ENCODE data around the gene ADGRD2. TPM values are rescaled to one million over a fixed set of nuclear protein-coding genes. Genes with fewer than 3 reads are reported as not detected.

ADGRD2 gene
- total RNA-seq, 1 donor from 2014 or later: not detected

- peaks cover 1% of the 10 kb centered on the region for H3K36me3 Mint-ChIP-seq (ENCODE audit: low read depth)
- H3K27me3 Mint-ChIP-seq (ENCODE audit: low read depth): peaks cover 8% of the 10 kb centered on the region
- DNase-seq (ENCODE audit: low spot score): no peak
- no peak for TF ChIP-seq CTCF (IDR thresholded peaks at IDR 0.05)
- H3K4me1 Mint-ChIP-seq (ENCODE audit: low read depth): peaks cover 4% of the 10 kb centered on the region
- H3K27ac Mint-ChIP-seq (ENCODE audit: unreplicated experiment): no peak overlapping the region
- H3K9me3 Mint-ChIP-seq (ENCODE audit: low read depth): no peaks in the 10 kb centered on the region
- no peak overlapping the region for H3K4me3 Mint-ChIP-seq (ENCODE audit: unreplicated experiment)
Observed at GRCh38 chr9:124511891-124512805, 61.9 kb downstream of the ADGRD2 start.

DNA sequence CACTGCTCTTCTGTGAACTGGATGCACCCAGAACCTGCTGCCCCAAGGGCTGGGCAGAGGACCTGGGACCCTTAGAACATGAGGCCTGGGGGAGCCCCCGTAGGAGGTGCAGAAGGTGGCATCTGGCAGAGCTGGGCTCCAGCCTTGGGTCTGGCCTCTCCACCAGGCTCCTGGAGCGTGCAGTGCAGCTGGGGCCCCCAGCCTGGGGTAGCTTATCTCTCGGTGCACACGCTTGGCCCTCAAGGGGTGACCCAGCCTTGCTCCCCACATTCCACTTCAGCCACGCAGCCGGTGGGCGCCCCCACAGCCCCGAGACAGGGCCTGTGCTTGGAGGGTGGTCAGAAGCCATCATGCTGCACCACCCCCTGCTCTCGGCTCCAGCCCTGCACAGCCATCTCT is 62.6 kb downstream of the ADGRD2 start:
- no peak overlapping the region for H3K4me3 Mint-ChIP-seq (ENCODE audit: unreplicated experiment)
- no peak overlapping the region for H3K27ac Mint-ChIP-seq (ENCODE audit: unreplicated experiment)
- no peak for DNase-seq (ENCODE audit: low spot score)
- TF ChIP-seq CTCF (IDR thresholded peaks at IDR 0.05): no peak
- H3K9me3 Mint-ChIP-seq (ENCODE audit: low read depth): no peaks in the 10 kb centered on the region
- H3K36me3 Mint-ChIP-seq (ENCODE audit: low read depth): peaks cover 1% of the 10 kb centered on the region
- H3K4me1 Mint-ChIP-seq (ENCODE audit: low read depth): peaks cover 4% of the 10 kb centered on the region
- H3K27me3 Mint-ChIP-seq (ENCODE audit: low read depth): peaks cover 8% of the 10 kb centered on the region

DNA sequence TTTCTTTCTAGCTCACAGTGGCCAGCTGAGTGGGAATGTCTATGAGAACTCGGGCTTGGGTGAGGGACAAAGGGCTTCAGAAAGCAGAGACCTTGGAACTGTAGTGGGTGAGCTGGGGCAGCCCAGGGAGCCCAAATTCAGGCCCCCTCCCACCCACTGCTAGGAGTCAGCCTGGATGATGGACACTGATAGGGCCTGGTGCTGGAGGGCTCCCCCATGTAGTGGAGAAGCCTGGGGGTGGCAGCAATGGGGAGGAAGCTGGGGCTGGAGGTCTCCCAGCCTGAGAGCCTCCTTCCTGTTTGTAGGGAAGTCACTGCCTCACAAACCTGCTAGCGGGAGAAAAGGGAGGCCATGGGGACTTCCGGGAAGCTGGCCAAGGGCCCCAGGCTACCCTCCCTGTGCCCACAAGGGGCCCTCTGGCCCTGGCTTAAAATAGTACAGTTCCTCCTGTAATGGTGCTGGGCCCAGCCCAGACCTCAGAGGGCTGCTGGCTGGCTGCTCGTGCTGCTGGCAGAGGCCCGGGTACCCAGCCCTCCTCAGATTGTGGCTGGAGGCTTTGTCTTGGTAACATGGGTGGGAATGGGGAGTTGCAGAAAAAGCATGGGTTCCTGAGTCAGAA is 63.2 kb downstream of the ADGRD2 start:
- H3K9me3 Mint-ChIP-seq (ENCODE audit: low read depth): no peaks in the 10 kb centered on the region
- no peak for DNase-seq (ENCODE audit: low spot score)
- peaks cover 8% of the 10 kb centered on the region for H3K27me3 Mint-ChIP-seq (ENCODE audit: low read depth)
- no peak overlapping the region for H3K27ac Mint-ChIP-seq (ENCODE audit: unreplicated experiment)
- no peak for TF ChIP-seq CTCF (IDR thresholded peaks at IDR 0.05)
- H3K36me3 Mint-ChIP-seq (ENCODE audit: low read depth): peaks cover 1% of the 10 kb centered on the region
- no peak overlapping the region for H3K4me3 Mint-ChIP-seq (ENCODE audit: unreplicated experiment)
- peaks cover 4% of the 10 kb centered on the region for H3K4me1 Mint-ChIP-seq (ENCODE audit: low read depth)

DNA sequence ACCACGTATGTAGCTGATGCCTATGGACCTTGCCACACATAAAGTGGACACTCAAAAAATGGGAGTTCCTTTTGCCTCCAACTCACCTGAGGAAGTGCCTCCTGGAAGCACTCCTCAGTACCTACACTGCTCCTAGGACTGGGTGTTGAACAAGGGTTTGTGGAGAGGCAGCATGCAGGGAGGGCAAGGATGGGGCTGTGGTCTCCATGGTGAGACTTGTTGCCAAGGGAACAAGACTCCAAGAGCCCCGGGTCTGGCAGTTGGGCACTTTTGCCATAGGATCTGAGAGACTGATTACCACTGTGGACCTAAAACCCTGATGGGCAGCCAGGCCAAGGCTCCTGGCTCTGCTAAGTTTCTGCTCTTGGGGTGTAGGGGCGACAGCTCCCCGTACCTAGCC is 63.9 kb downstream of the ADGRD2 start:
- Mint-ChIP-seq H3K9me3 (ENCODE audit: low read depth) (no peaks in the 10 kb centered on the region), H3K27me3 (ENCODE audit: low read depth) (peaks cover 8% of the 10 kb centered on the region), H3K4me3 (ENCODE audit: unreplicated experiment) (no peak overlapping the region), H3K4me1 (ENCODE audit: low read depth) (peaks cover 4% of the 10 kb centered on the region), H3K36me3 (ENCODE audit: low read depth) (peaks cover 1% of the 10 kb centered on the region), H3K27ac (ENCODE audit: unreplicated experiment) (no peak overlapping the region)
- no peak for DNase-seq (ENCODE audit: low spot score)
- TF ChIP-seq CTCF (IDR thresholded peaks at IDR 0.05): no peak

- Mint-ChIP-seq H3K36me3 (ENCODE audit: low read depth) (peaks cover 1% of the 10 kb centered on the region), H3K27ac (ENCODE audit: unreplicated experiment) (no peak overlapping the region), H3K27me3 (ENCODE audit: low read depth) (peaks cover 8% of the 10 kb centered on the region), H3K4me3 (ENCODE audit: unreplicated experiment) (no peak overlapping the region), H3K4me1 (ENCODE audit: low read depth) (peaks cover 4% of the 10 kb centered on the region), H3K9me3 (ENCODE audit: low read depth) (no peaks in the 10 kb centered on the region)
- DNase-seq (ENCODE audit: low spot score): no peak
- no peak for TF ChIP-seq CTCF (IDR thresholded peaks at IDR 0.05)
Observed at GRCh38 chr9:124514874-124515273, 64.6 kb downstream of the ADGRD2 start.
